HepG2 (cell line): ENCODE data around the gene P4HTM. TPM values are rescaled to one million over a fixed set of nuclear protein-coding genes. Genes with fewer than 3 reads are reported as not detected.
A peak's percentile ranks its signal among the peaks of the same experiment; 100 is the strongest.

Experiments
- CENPT ChIP-seq: sonication (generic); formaldehyde crosslinking; IDR thresholded peaks from 2 replicates; pipeline ENCODE4 v1.8.0; 2022; ENCODE audit warnings: low read depth, mild to moderate bottlenecking, moderate library complexity, missing genetic modification reagents
- ERF ChIP-seq: IDR thresholded peaks from 2 replicates; pipeline ENCODE4 v1.6.1; 2018; ENCODE audit warnings: missing biosample characterization, missing genetic modification reagents
- FOXA1 ChIP-seq, 2 experiments: fragments of 450-650 bp in 1 of 2; sonication (generic) in 1 of 2; formaldehyde crosslinking in 1 of 2; IDR thresholded peaks; 2 replicates each; pipeline versions ENCODE4 v1.4.0 to v1.6.1; 2016 to 2020; ENCODE audit warnings: missing genetic modification reagents in 1 of 2
- FOXA3 ChIP-seq: IDR thresholded peaks from 2 replicates; pipeline ENCODE4 v1.6.1; 2016; ENCODE audit warnings: missing genetic modification reagents, missing compliant biosample characterization
- IKZF4 ChIP-seq: sonication (generic); formaldehyde crosslinking; IDR thresholded peaks from 2 replicates; pipeline ENCODE4 v1.5.1; 2020; ENCODE audit warnings: borderline replicate concordance, mild to moderate bottlenecking, low read depth, missing genetic modification reagents; ENCODE audit errors: not compliant biosample characterization
- IKZF5 ChIP-seq: IDR thresholded peaks from 2 replicates; pipeline ENCODE4 v1.6.1; 2018; ENCODE audit warnings: missing genetic modification reagents, mild to moderate bottlenecking, missing compliant biosample characterization
- KDM5A ChIP-seq: fragments of 200-600 bp; sonication (generic); IDR thresholded peaks from 2 replicates; pipeline ENCODE4 v1.7.0; 2018; ENCODE audit warnings: antibody characterized with exemption, mild to moderate bottlenecking, low read length, borderline replicate concordance
- MAF1 ChIP-seq: sonication (generic); formaldehyde crosslinking; IDR thresholded peaks from 2 replicates; pipeline ENCODE4 v1.5.0; 2020; ENCODE audit warnings: missing genetic modification reagents, borderline replicate concordance
- MIER2 ChIP-seq: IDR thresholded peaks from 2 replicates; pipeline ENCODE4 v1.6.1; 2016; ENCODE audit warnings: missing biosample characterization, missing genetic modification reagents
- NFIC ChIP-seq: IDR thresholded peaks from 2 replicates; pipeline ENCODE4 v1.6.1; 2012; ENCODE audit warnings: mild to moderate bottlenecking, low read length, inconsistent platforms
- REPIN1 ChIP-seq: sonication (generic); formaldehyde crosslinking; IDR thresholded peaks from 2 replicates; pipeline ENCODE4 v1.8.0; 2022; ENCODE audit warnings: missing genetic modification reagents, low read depth, mild to moderate bottlenecking, borderline replicate concordance
- SETDB1 ChIP-seq: sonication (generic); formaldehyde crosslinking; IDR thresholded peaks from 2 replicates; pipeline ENCODE4 v1.5.1; 2020; ENCODE audit warnings: missing genetic modification reagents, mild to moderate bottlenecking, borderline replicate concordance
- STAT5B ChIP-seq: sonication (generic); formaldehyde crosslinking; IDR thresholded peaks from 2 replicates; pipeline ENCODE4 v1.4.0; 2020; ENCODE audit warnings: missing genetic modification reagents
- ZBTB43 ChIP-seq: sonication (generic); formaldehyde crosslinking; conservative IDR thresholded peaks from 2 replicates; pipeline ENCODE4 v1.4.0; 2020; ENCODE audit warnings: missing genetic modification reagents
- ZBTB46 ChIP-seq: sonication (generic); formaldehyde crosslinking; IDR thresholded peaks from 2 replicates; pipeline ENCODE4 v1.4.0; 2020; ENCODE audit warnings: mild to moderate bottlenecking, missing genetic modification reagents, borderline replicate concordance
- ZBTB7A ChIP-seq: sonication (generic); formaldehyde crosslinking; IDR thresholded peaks from 2 replicates; pipeline ENCODE4 v1.8.0; 2022; ENCODE audit warnings: mild to moderate bottlenecking, missing genetic modification reagents
- ZFP1 ChIP-seq: IDR thresholded peaks from 2 replicates; pipeline ENCODE4 v1.6.1; 2016
- ZNF224 ChIP-seq: sonication (generic); formaldehyde crosslinking; IDR thresholded peaks from 2 replicates; pipeline ENCODE4 v1.5.0; 2020; ENCODE audit warnings: mild to moderate bottlenecking, missing genetic modification reagents
- ZNF253 ChIP-seq: sonication (generic); formaldehyde crosslinking; IDR thresholded peaks from 2 replicates; pipeline ENCODE4 v1.8.0; 2022; ENCODE audit warnings: mild to moderate bottlenecking, missing genetic modification reagents, borderline replicate concordance
- ZNF274 ChIP-seq: sonication (generic); formaldehyde crosslinking; IDR thresholded peaks from 2 replicates; pipeline ENCODE4 v1.5.1; 2020; ENCODE audit warnings: mild to moderate bottlenecking, missing genetic modification reagents
- ZNF331 ChIP-seq: sonication (generic); formaldehyde crosslinking; IDR thresholded peaks from 2 replicates; pipeline ENCODE4 v1.4.0; 2020; ENCODE audit warnings: missing genetic modification reagents
- ZNF354B ChIP-seq: sonication (generic); formaldehyde crosslinking; IDR thresholded peaks from 2 replicates; pipeline ENCODE4 v1.8.0; 2022; ENCODE audit warnings: mild to moderate bottlenecking, missing genetic modification reagents
- ZNF552 ChIP-seq: sonication (generic); formaldehyde crosslinking; IDR thresholded peaks from 2 replicates; pipeline ENCODE4 v1.9.0; 2022; ENCODE audit warnings: missing genetic modification reagents, mild to moderate bottlenecking, borderline replicate concordance
- ZNF580 ChIP-seq: IDR thresholded peaks from 2 replicates; pipeline ENCODE4 v1.6.1; 2016; ENCODE audit warnings: low read depth, borderline replicate concordance
- ZNF878 ChIP-seq: sonication (generic); formaldehyde crosslinking; IDR thresholded peaks from 2 replicates; pipeline ENCODE4 v1.8.1; 2023; ENCODE audit warnings: mild to moderate bottlenecking, missing genetic modification reagents, moderate library complexity
- ZNF883 ChIP-seq: sonication (generic); formaldehyde crosslinking; IDR thresholded peaks from 2 replicates; pipeline ENCODE4 v1.5.1; 2020; ENCODE audit warnings: mild to moderate bottlenecking, missing genetic modification reagents; ENCODE audit errors: not compliant biosample characterization
- polyA plus RNA-seq, 8 experiments: library from polyadenylated mRNA; depleted of rRNA in 3 of 8; stranded (reverse) in 7 of 8; unstranded in 1 of 8; fragments of >200 nt; fragmentation: Illumina TruSeq in 4 of 8; extraction: Trizol in 4 of 8; gene quantifications; 2 replicates each; pipeline versions ENCODE4 v1.2.1 to v1.2.3, GENCODE V29; 2011 to 2016; ENCODE audit warnings: low read depth in 4 of 8, missing spikeins in 1 of 8, mixed read lengths in 1 of 8; ENCODE audit not compliant: insufficient read depth in 1 of 8
- total RNA-seq, 5 experiments: library from RNA; depleted of rRNA; stranded (reverse); fragments of >200 nt; fragmentation: Illumina TruSeq; extraction: Trizol; gene quantifications; 2 replicates each; pipeline ENCODE4 v1.2.3, GENCODE V29; 2016; ENCODE audit warnings: low read depth in 1 of 5

Gene P4HTM
- total and polyA plus RNA-seq, 2 of the 13 experiments (the other 11 are each of a cell fraction or from before 2014, with no cell fraction given): 0.01 TPM; not detected in 1

- TF ChIP-seq NFIC (no peak), ZNF224 (CRISPR knock-in tag) (no peak), IKZF5 (no peak), ZNF878 (CRISPR knock-in tag) (no peak), ZNF552 (0 out of 2 replicates have a peak, but pooled peaks have one; percentile 29), IKZF4 (CRISPR knock-in tag) (no peak), FOXA3 (CRISPR knock-in tag) (no peak), ERF (peak; percentile 22; the same call in 1 of the 2 replicates), ZFP1 (no peak), ZBTB7A (no peak), ZNF331 (CRISPR knock-in tag) (no peak), ZNF883 (CRISPR knock-in tag) (no peak), MIER2 (CRISPR knock-in tag) (no peak), CENPT (CRISPR knock-in tag) (0 out of 2 replicates have a peak, but pooled peaks have one; percentile 49), ZBTB46 (CRISPR knock-in tag) (peak; percentile 53; the same call in 1 of the 2 replicates), MAF1 (peak; percentile 63), ZNF354B (no peak), KDM5A (peak; percentile 65), STAT5B (no peak), REPIN1 (CRISPR knock-in tag) (no peak), ZNF274 (CRISPR knock-in tag) (no peak), FOXA1 (IDR thresholded peaks at IDR 0.05) (no peak), FOXA1 (CRISPR knock-in tag; IDR thresholded peaks at IDR 0.05) (no peak), ZBTB43 (no peak), ZNF580 (CRISPR knock-in tag) (no peak), SETDB1 (CRISPR knock-in tag) (no peak), ZNF253 (CRISPR knock-in tag) (peak; percentile 62; the same call in 1 of the 2 replicates)
Measured at GRCh38 chr3:49017971-49018706, 28.1 kb downstream of the P4HTM start, which contains the start of gene DALRD3 (continued).
